Measurements from ENCODE around the gene METTL16. TPM values are rescaled to one million over a fixed set of nuclear protein-coding genes. Genes with fewer than 3 reads are reported as not detected.

Gene METTL16
- total RNA-seq, 1 donor from 2014 or later, result 17.6 TPM

DNA sequence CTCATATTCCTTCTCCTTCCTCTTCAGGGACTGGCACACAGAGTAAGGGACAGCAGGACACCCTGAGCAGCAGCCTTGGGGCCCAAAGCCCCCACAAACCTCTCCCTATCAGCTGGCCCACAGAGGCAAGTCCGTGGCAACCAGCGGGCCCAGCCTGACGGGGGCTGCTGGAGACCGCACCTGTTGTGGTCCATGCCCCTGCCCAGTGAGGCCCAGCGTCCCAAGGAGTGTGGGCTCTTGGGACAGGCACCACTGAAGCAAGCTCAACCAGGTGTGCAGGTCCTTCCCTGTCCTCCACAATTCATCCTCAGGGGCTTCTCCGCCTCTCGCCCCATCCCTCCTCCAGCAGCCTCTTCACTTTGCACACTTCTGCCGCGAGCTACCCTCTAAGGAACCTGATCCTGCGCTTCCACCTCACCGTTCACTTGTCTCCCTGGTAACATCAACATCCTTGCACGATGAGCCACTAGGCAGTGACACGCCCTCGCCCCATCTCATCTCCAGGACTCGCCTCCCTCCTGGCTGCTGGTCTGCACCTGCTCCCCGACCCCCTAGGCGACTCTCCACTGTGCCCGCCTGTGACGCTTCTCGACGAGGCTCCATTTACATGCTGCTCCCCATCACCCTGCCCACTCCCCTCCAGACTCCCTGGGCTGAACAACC lies 123.5 kb downstream of the METTL16 start:
- DNase-seq (ENCODE audit: low read depth) (no peak), FAIRE-seq (no peak)
- H3K36me3 ChIP-seq (ENCODE audit: control insufficient read depth, insufficient read depth, low read length), result peaks cover 26% of the 10 kb centered on the region
- H3K27me3 ChIP-seq (ENCODE audit: control insufficient read depth, insufficient read depth, low read length), result no peaks in the 10 kb centered on the region
- no peak overlapping the region for H3K4me3 ChIP-seq (ENCODE audit: low read depth, low read length)
- TF ChIP-seq, protein P1, sequence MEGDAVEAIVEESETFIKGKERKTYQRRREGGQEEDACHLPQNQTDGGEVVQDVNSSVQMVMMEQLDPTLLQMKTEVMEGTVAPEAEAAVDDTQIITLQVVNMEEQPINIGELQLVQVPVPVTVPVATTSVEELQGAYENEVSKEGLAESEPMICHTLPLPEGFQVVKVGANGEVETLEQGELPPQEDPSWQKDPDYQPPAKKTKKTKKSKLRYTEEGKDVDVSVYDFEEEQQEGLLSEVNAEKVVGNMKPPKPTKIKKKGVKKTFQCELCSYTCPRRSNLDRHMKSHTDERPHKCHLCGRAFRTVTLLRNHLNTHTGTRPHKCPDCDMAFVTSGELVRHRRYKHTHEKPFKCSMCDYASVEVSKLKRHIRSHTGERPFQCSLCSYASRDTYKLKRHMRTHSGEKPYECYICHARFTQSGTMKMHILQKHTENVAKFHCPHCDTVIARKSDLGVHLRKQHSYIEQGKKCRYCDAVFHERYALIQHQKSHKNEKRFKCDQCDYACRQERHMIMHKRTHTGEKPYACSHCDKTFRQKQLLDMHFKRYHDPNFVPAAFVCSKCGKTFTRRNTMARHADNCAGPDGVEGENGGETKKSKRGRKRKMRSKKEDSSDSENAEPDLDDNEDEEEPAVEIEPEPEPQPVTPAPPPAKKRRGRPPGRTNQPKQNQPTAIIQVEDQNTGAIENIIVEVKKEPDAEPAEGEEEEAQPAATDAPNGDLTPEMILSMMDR (IDR thresholded peaks at IDR 0.05; ENCODE audit: insufficient read depth, low read length, severe bottlenecking), result no peak

DNA sequence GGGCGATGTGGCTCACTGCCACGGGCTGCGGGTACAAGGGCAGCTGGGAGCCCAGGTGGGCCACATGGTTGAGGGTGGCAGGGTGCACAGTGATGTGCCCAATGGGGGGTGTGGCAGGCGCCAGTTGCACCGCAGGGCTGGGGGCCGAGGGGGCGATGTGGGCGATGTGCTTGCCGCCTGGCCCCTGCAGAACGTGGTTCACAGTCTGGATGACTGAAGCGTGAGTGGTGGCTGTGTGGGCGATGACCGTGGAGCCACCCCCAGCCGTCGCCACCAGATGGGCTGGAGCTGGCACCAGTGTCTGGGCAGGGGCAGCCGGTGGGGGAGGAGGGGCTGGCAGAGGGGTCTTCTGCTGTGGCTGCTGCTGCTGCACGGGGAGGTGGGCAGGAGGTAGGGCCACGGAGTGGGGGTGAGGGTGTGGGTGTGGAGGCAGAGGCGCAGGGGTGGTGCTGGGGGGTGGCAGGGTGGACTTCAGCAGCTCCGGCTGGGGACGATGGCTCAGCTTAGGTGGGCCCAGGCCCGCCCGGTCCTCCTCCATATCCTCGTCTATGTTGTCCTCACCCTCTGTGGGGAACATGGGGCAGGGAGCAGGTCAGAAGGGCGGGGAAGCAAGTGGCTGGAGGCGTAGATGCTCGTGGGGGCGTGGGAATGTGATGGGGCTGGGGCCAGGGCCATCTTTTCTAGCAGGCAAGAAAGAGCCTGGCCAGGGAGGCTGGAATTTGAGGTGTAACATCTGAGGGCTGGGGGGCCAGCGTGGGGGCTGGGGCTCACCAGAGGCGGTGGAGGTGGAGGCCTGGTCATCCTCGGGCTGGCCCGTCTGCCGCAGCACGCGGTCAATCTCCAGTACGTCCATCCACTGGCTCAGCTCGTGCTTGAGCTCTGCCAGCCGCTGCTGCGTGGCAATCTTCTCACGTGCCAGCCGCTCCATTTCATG lies 124.3 kb downstream of the METTL16 start:
- no peak overlapping the region for H3K4me3 ChIP-seq (ENCODE audit: low read depth, low read length)
- TF ChIP-seq, protein P1 (IDR thresholded peaks at IDR 0.05; ENCODE audit: insufficient read depth, low read length, severe bottlenecking), result no peak
- no peaks in the 10 kb centered on the region for H3K27me3 ChIP-seq (ENCODE audit: control insufficient read depth, insufficient read depth, low read length)
- peaks cover 26% of the 10 kb centered on the region for H3K36me3 ChIP-seq (ENCODE audit: control insufficient read depth, insufficient read depth, low read length)
- no peak for FAIRE-seq
- no peak for DNase-seq (ENCODE audit: low read depth)

DNA sequence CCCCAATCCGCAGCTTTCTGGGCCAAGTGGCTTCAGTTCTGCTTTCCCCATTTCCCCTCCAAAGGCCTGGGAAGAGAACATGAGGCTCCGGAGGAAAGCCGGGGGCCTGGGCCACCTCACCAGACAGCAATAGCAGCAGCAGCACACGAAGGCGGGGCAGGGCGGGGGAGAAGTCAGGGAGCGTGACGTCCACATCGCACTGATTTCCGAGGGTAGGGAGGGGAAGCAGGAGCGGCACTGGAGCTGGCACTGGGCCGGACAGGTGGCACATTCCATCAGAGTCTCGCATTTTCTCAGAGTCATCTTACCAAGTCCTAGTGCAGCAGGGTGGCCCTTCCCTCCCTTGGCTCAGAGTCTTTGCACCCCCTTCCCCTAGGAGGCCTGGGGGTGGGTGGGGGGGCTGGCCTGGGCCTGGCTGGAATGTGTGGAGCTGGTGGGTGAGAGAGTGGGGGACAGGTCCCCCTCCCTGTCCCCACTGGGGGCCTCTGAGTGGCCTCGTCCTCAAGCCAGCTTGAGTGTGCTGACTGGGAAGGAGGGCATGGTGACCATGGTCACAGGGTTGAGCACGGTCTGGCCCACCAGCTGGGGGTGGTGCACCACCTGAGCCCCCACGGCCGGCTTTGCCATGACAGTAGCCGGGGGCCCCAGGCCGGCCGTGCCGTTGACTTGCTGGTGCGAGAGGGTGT lies 125.1 kb downstream of the METTL16 start:
- FAIRE-seq, result no peak
- TF ChIP-seq, protein P1 (IDR thresholded peaks at IDR 0.05; ENCODE audit: insufficient read depth, low read length, severe bottlenecking), result no peak

DNA sequence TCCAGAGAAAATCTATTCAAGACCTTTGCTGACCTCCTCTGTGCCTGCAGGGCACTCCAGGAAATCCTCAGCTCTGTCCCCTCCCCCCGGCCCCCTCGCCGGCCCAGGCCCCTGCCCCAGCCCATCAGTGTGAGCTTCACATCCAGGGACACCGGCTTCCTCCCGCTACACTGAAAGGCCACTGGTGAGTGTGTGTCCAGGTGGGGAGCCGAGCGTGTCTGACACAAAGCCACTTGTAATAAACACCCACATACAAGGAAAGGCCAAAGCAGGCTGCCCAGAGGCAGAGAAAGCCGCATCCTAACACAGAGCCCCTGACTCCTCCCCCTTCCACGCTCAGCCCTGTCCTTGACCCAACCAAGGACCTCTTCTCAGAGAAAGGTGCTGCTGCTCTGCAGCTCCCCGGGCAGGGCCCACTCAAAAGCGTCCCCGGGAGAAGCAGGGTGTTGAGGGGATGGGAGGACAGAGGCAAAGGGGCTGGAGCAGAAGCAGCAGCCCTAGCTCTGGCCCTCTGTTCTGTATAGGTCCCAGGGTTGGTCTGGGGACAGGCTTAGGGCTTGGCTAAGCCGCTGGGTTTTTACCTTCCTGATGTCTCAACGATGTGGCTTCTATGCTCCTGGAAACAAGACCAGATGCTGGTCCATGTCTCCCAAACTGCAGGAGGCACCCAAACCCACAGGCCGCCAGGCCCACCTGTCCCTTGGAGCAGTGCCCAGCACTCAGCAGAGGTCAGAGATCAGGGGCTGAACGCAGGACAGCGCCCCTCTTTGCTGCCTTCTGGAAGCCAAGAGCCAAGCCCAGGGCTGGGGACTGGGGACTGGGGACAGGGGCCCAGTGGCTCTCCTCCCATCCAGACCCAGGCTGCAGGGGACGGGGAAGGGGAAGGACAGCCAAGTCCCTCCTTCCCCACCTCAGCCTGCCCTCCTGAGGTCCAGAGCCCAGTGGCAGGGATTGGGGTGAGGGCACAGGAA lies 126.2 kb downstream of the METTL16 start:
- TF ChIP-seq, protein P1 (IDR thresholded peaks at IDR 0.05; ENCODE audit: insufficient read depth, low read length, severe bottlenecking), result no peak
- H3K4me3 ChIP-seq (ENCODE audit: low read depth, low read length), result no peak overlapping the region
- no peak for FAIRE-seq
- peaks cover 23% of the 10 kb centered on the region for H3K36me3 ChIP-seq (ENCODE audit: control insufficient read depth, insufficient read depth, low read length)
- no peak for DNase-seq (ENCODE audit: low read depth)
- no peaks in the 10 kb centered on the region for H3K27me3 ChIP-seq (ENCODE audit: control insufficient read depth, insufficient read depth, low read length)

More for the DNA sequence above, 125.1 kb downstream of the METTL16 start:
- H3K36me3 ChIP-seq (ENCODE audit: control insufficient read depth, insufficient read depth, low read length), result peaks cover 23% of the 10 kb centered on the region
- no peaks in the 10 kb centered on the region for H3K27me3 ChIP-seq (ENCODE audit: control insufficient read depth, insufficient read depth, low read length)
- peak; percentile 38 for DNase-seq (ENCODE audit: low read depth)
- H3K4me3 ChIP-seq (ENCODE audit: low read depth, low read length), result no peak overlapping the region

Measured in bronchial epithelial cell (primary cell).